WTC11 (cell line): Measurements from ENCODE around the gene RNASEL.

Experiments used
- CTCF ChIP-seq: fragments of 200-600 bp; IDR thresholded peaks from 2 replicates; pipeline ENCODE4 v1.8.0; 2022; ENCODE audit warnings: antibody characterized with exemption
- ZNF423 ChIP-seq: fragments of 250-450 bp; sonication (Bioruptor Pico); IDR thresholded peaks from 2 replicates; pipeline ENCODE4 v2.1.2; 2022; ENCODE audit warnings: mild to moderate bottlenecking, moderate library complexity

GRCh38 chr1:182525342-182525741, 63.7 kb downstream of the RNASEL start:
- TF ChIP-seq ZNF423 (CRISPR knock-in tag) (no peak), CTCF (no peak)
